ENCODE data around the gene CNGB1. TPM values are rescaled to one million over a fixed set of nuclear protein-coding genes. Genes with fewer than 3 reads are reported as not detected.
A peak's percentile ranks its signal among the peaks of the same experiment; 100 is the strongest.

Gene CNGB1
- total RNA-seq, 2 donors from 2014 or later, result 0.34 TPM; not detected in 1

DNA sequence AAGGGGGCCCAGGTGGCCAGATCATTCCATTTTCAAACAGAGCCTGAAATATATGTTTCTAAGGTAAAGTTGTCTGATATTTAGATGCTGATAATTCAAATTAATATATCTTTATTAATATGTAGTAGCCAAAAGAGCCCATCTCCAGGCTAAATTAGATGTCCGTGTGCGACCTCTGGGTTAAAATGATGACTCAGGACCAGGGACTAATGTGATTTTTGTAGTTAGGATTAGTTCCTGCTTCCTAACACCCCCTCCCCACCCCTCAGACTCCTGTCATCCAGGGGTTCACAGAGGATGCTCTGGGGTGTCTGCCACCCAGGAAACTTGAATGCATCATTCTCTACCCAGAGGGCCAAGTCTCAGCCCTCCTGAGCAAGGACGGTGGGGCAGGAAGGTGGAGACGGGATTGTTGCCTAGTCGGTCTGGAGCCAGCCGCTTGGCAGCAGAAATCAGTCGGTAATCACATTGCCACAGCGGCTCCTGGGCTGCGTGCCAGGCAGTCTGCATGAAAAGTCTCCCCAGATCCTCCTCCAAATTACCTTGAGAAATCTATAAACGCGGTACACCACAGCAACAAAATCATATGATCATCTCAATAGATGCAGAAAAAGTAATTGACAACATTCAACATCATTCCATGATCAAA is 29.8 kb downstream of the CNGB1 start:
- H3K36me3 ChIP-seq, result no peaks in the 10 kb centered on the region
- peaks cover 3% of the 10 kb centered on the region for H3K4me1 ChIP-seq (replicated peaks)
- H3K9me3 ChIP-seq, result no peaks in the 10 kb centered on the region
- intact Hi-C loops (cut with DNase I), result no loop called here
- no peaks in the 10 kb centered on the region for H3K27me3 ChIP-seq (replicated peaks; ENCODE audit: insufficient read depth)
- TF ChIP-seq POLR2A (IDR thresholded peaks at IDR 0.05), result no peak
- peak; percentile 58 for TF ChIP-seq POLR2AphosphoS5 (IDR thresholded peaks at IDR 0.05)
- TF ChIP-seq, protein P1, sequence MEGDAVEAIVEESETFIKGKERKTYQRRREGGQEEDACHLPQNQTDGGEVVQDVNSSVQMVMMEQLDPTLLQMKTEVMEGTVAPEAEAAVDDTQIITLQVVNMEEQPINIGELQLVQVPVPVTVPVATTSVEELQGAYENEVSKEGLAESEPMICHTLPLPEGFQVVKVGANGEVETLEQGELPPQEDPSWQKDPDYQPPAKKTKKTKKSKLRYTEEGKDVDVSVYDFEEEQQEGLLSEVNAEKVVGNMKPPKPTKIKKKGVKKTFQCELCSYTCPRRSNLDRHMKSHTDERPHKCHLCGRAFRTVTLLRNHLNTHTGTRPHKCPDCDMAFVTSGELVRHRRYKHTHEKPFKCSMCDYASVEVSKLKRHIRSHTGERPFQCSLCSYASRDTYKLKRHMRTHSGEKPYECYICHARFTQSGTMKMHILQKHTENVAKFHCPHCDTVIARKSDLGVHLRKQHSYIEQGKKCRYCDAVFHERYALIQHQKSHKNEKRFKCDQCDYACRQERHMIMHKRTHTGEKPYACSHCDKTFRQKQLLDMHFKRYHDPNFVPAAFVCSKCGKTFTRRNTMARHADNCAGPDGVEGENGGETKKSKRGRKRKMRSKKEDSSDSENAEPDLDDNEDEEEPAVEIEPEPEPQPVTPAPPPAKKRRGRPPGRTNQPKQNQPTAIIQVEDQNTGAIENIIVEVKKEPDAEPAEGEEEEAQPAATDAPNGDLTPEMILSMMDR (IDR thresholded peaks at IDR 0.05), result no peak
- 20% methylated on average over 11 of the region's 11 CpGs for WGBS
- no peak overlapping the region for H3K27ac ChIP-seq
- DNase-seq (ENCODE audit: low spot score), result peak; percentile 91
- no peak overlapping the region for H3K4me3 ChIP-seq

DNA sequence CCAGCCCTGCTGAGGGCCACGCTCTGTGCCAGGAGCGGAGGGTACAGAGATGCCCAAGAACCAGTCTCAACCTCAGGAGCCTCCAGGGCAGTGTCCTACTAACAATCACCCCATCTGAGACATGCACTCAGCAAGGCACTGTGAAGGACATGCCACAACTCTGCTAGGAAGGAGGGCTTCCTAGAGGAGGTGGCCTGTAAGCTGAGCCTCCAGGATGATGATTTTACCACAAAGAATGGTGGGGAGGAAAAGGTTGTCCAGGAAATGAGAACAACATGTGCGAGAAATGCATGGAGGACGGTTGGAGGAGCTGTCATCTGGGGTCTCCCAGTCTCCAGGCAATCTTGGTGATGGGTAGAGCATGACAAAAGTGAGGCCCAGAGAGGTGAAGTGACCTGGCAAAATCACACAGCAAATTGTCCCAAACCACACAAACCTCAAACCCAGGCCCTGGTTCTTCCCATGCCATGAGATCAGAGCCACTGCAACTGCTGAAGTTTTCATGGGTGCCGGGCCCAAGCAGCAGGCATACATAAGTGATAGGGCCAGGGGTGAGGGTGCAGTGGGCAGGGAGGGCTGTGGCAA is 30.5 kb downstream of the CNGB1 start:
- intact Hi-C loops (cut with DNase I), result no loop called here
- 92% methylated on average over 5 of the region's 5 CpGs for whole genome bisulfite sequencing
- Histone ChIP-seq H3K4me1 (replicated peaks) (peaks cover 3% of the 10 kb centered on the region), H3K36me3 (no peaks in the 10 kb centered on the region), H3K27ac (no peak overlapping the region), H3K9me3 (no peaks in the 10 kb centered on the region), H3K4me3 (no peak overlapping the region), H3K27me3 (replicated peaks; ENCODE audit: insufficient read depth) (no peaks in the 10 kb centered on the region)
- TF ChIP-seq POLR2A (IDR thresholded peaks at IDR 0.05) (no peak), POLR2AphosphoS5 (IDR thresholded peaks at IDR 0.05) (no peak)
- TF ChIP-seq, protein P1 (IDR thresholded peaks at IDR 0.05), result no peak
- no peak for DNase-seq (ENCODE audit: low spot score)

DNA sequence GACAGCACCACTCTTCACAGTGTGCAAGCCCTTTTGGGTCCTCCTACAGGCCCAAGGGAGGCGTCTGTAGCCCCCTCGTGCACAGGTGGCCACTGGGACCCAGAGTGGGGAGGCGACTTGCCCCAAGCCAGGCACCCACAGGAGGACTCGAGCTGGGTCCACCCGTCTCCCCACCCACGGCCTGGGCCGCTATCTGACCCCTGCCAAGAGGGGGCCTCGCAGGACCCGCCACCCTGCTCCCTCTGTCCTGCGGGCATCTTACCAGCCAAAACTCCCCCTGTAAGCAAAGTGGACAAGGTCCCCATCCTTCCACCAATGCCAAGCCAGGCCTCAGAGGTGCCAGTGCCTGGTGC is 31.1 kb downstream of the CNGB1 start:
- DNase-seq (ENCODE audit: low spot score), result no peak
- no peaks in the 10 kb centered on the region for H3K36me3 ChIP-seq
- 90% methylated on average over 10 of the region's 10 CpGs for WGBS
- H3K4me1 ChIP-seq (replicated peaks), result peaks cover 3% of the 10 kb centered on the region
- no peaks in the 10 kb centered on the region for H3K9me3 ChIP-seq
- TF ChIP-seq POLR2A (IDR thresholded peaks at IDR 0.05), result no peak
- TF ChIP-seq, protein P1 (IDR thresholded peaks at IDR 0.05), result no peak
- H3K27me3 ChIP-seq (replicated peaks; ENCODE audit: insufficient read depth), result no peaks in the 10 kb centered on the region
- H3K4me3 ChIP-seq, result no peak overlapping the region
- intact Hi-C loops (cut with DNase I), result no loop called here
- H3K27ac ChIP-seq, result peak overlapping the region in 1 of 2 donors; percentile 56

DNA sequence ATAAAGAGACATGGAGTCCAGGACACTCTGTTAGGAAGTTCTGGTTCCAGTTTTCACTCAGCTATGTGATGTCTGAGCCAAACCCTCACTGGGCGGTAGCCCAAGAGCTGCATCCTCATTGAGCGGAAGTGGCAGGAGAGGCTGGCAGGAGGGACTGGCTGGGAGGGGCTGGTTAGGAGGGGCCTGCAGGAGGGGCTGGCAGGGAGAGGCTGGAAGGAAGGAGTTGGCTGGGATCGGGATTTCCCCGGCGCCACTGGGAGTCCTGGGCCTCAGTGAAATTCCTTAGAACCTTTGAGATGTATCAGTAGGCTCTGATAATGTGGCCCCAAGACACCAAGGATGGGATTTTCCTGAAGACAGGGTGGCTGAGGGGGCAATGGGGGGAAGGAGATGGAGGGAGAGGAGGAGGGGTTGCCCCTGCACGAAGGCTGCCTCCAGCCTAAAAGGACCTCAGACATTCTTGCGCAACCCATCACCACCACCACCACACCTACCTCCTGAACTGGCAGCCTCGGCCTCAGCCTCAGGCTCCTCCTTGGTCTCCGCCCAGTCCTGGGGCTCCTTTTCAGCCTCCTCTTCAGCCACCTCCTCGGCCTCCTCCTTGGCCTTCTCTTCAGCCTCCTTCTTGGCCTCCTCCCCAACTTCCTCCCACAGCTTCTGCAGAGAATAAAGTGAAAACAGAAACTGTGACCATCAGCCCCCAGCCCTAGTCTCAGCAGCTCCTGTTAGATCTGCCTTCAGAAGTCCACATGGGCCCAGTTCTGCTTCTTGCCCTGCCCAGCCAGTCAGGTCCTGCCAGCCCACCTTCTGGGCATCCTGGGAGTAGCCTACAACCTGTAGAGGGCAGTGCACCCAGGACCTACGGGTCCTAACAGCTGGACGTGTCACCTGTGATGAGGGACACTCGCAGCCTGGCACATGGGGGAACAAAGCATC is 31.7 kb downstream of the CNGB1 start:
- TF ChIP-seq POLR2AphosphoS5 (IDR thresholded peaks at IDR 0.05) (peak; percentile 82), POLR2A (IDR thresholded peaks at IDR 0.05) (no peak)
- H3K36me3 ChIP-seq, result no peaks in the 10 kb centered on the region
- H3K27ac ChIP-seq, result peak overlapping the region in 1 of 2 donors; percentile 56
- 40% methylated on average over 13 of the region's 13 CpGs for WGBS
- H3K9me3 ChIP-seq, result no peaks in the 10 kb centered on the region
- peaks cover 3% of the 10 kb centered on the region for H3K4me1 ChIP-seq (replicated peaks)
- H3K4me3 ChIP-seq, result no peak overlapping the region
- H3K27me3 ChIP-seq (replicated peaks; ENCODE audit: insufficient read depth), result no peaks in the 10 kb centered on the region
- intact Hi-C loops (cut with DNase I), result no loop called here
- DNase-seq (ENCODE audit: low spot score), result peak; percentile 93

DNA sequence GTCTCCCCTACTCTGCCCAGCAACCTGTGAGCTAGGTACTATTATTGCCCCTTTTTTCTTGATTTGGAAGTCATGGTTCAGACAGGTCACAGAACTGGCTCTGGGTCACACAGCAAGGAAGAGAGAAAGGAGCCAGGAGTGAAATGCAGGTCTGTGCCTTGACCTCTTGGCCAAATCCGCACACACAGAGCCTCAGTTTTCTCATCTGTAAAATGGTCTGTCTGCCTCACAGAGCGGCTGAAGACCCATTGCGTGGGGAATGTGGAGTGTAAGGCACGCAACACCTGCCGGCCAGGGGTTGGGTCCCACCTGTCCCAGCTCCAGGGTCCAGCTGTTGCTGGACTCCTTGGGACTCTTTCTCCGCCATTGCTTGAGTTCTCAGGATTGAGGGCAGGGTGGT is 32.4 kb downstream of the CNGB1 start:
- Histone ChIP-seq H3K36me3 (no peaks in the 10 kb centered on the region), H3K27ac (peak overlapping the region in 1 of 2 donors; percentile 56), H3K27me3 (replicated peaks; ENCODE audit: insufficient read depth) (no peaks in the 10 kb centered on the region), H3K9me3 (no peaks in the 10 kb centered on the region), H3K4me3 (no peak overlapping the region), H3K4me1 (replicated peaks) (peaks cover 3% of the 10 kb centered on the region)
- 77% methylated on average over 6 of the region's 6 CpGs for WGBS
- TF ChIP-seq POLR2A (IDR thresholded peaks at IDR 0.05) (no peak), POLR2AphosphoS5 (IDR thresholded peaks at IDR 0.05) (no peak)
- TF ChIP-seq, protein P1 (IDR thresholded peaks at IDR 0.05), result no peak
- DNase-seq (ENCODE audit: low spot score), result no peak
- intact Hi-C loops (cut with DNase I), result no loop called here

Measured in prostate gland (tissue), 2 donors.